GM12864 (cell line): ENCODE data around the gene TRUB2.

Experiments used
- DNase-seq: peaks from one replicate; pipeline ENCODE4 v3.0.0-alpha.2; 2011; ENCODE audit warnings: low read depth
- H3K4me3 ChIP-seq: 2 replicates; pipeline ENCODE4 v1.5.1; 2011; ENCODE audit warnings: mild to moderate bottlenecking, low read depth, low read length, control low read depth
- TF ChIP-seq, protein P1 (sequence below): IDR thresholded peaks from 2 replicates; pipeline ENCODE4 v1.5.1; 2011; ENCODE audit warnings: low read depth, mild to moderate bottlenecking, moderate library complexity, low read length, control low read depth, inconsistent platforms; ENCODE audit errors: missing control alignments

The TRUB2 gene

DNA sequence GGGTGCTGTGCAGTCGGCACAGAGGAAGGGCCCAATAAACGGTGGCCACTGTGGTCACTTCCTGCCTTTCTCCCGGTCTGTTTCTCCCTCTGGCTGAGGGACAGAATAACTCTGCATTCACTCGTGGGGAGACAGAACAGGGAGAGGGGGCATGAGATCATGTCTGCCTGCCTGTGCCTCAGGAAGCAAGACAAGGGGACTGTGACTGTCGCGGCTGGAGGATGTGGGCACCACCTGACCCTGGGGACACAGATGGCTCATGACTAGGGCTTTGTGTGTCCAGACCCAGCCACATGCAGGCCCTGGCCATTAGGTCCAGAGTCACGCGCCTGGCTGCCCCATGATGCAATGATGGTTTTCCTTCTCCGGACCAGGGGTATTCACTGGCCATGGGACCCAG, 5.8 kb downstream of the TRUB2 start:
- TF ChIP-seq, protein P1, sequence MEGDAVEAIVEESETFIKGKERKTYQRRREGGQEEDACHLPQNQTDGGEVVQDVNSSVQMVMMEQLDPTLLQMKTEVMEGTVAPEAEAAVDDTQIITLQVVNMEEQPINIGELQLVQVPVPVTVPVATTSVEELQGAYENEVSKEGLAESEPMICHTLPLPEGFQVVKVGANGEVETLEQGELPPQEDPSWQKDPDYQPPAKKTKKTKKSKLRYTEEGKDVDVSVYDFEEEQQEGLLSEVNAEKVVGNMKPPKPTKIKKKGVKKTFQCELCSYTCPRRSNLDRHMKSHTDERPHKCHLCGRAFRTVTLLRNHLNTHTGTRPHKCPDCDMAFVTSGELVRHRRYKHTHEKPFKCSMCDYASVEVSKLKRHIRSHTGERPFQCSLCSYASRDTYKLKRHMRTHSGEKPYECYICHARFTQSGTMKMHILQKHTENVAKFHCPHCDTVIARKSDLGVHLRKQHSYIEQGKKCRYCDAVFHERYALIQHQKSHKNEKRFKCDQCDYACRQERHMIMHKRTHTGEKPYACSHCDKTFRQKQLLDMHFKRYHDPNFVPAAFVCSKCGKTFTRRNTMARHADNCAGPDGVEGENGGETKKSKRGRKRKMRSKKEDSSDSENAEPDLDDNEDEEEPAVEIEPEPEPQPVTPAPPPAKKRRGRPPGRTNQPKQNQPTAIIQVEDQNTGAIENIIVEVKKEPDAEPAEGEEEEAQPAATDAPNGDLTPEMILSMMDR: no peak
- DNase-seq: no peak

GRCh38 chr9:128314697-128315096, 7.5 kb downstream of the TRUB2 start:
- TF ChIP-seq, protein P1: no peak
- DNase-seq: no peak
- no peak overlapping the region for H3K4me3 ChIP-seq

More for the DNA sequence above, 5.8 kb downstream of the TRUB2 start:
- no peak overlapping the region for H3K4me3 ChIP-seq

DNA sequence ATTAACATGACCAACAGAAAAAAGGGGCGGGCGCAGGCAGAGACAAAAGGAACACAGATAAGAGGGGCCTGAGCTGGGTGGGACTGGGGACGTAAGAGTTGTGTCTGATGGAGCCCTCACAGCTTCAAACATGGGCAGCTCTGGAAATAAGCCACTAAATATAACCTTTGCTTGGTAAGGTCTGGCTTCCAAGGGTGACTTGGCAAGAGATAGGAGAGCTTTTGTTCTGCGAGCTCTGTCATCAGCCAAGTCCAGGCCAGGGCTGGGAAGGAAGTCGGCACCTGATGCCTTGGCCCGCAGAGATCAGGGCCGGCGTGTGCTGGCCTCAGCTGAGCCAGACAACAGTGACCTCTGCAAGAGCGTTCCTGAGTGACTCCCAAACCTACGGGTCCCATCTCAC, 11.8 kb downstream of the TRUB2 start:
- no peak overlapping the region for H3K4me3 ChIP-seq
- TF ChIP-seq, protein P1: no peak
- DNase-seq: no peak

DNA sequence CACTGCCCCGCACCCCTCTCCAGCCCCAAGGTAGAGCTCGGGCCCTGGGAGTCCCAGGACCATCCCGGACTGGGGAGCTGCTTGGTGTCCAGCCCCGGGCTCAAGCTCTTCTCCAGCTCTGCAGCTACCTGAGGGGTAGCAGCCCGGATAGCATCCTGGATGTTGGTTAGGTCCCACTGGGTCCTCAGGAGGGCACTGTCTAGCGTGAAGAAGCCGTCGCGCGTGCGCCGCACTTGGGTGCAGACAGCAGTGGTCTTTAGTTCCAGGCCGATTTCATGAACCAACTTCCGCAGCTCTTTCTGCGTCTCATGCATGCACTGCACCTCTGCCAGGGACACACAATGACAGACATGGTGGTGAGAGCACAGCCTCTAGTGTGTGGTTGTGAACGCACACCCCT, 12.7 kb downstream of the TRUB2 start:
- H3K4me3 ChIP-seq: no peak overlapping the region
- TF ChIP-seq, protein P1: no peak
- DNase-seq: no peak

DNA sequence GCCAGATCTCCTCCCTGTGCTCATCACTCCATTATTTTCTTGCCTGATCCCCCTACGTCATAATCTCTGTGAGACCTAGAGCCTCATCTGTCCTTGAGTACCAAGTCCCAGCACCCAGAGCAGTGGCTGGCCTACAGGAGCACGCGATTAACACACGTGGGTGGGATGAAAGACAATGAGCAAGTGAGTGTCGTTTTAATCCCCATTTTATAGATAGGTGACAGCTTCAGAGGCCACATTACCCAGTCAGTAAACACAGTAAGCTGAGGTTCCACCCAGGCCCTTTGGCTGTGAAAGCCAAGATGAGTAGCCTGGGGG, 17.3 kb downstream of the TRUB2 start:
- DNase-seq: no peak

GRCh38 chr9:128304136-128304970, 17.9 kb downstream of the TRUB2 start:
- TF ChIP-seq, protein P1: no peak
- no peak for DNase-seq
- no peak overlapping the region for H3K4me3 ChIP-seq

More for the DNA sequence above, 17.3 kb downstream of the TRUB2 start:
- H3K4me3 ChIP-seq: no peak overlapping the region
- TF ChIP-seq, protein P1: no peak
